NK-92 (cell line): Measurements from ENCODE around the gene TUBGCP6.

Source experiments
- DNase-seq: peaks from one replicate; lab custom pipeline; 2025; ENCODE audit not compliant: unreplicated experiment; lab: John Stamatoyannopoulos, UW

TUBGCP6 gene

GRCh38 chr22:50251477-50252081, 6.8 kb upstream of the TUBGCP6 start:
- DNase-seq, result no peak

- no peak for DNase-seq
These were observed 6.0 kb upstream of the TUBGCP6 start, which contains the start of gene HDAC10 for GRCh38 chr22:50250555-50251476. HDAC10 (minus strand) TSS chr22:50251265; CDS start chr22:50251032, 233 bp downstream.

GRCh38 chr22:50250249-50250554, 5.4 kb upstream of the TUBGCP6 start:
- no peak for DNase-seq

GRCh38 chr22:50249341-50250248, 4.8 kb upstream of the TUBGCP6 start:
- DNase-seq, result no peak

- DNase-seq, result no peak
These were observed 3.6 kb upstream of the TUBGCP6 start for GRCh38 chr22:50248196-50249081.

- DNase-seq, result no peak
These were observed 2.9 kb upstream of the TUBGCP6 start for GRCh38 chr22:50247748-50248147.

GRCh38 chr22:50246242-50247175, 1.7 kb upstream of the TUBGCP6 start:
- DNase-seq, result no peak

GRCh38 chr22:50245214-50246072, 620 bp upstream of the TUBGCP6 start:
- no peak for DNase-seq

GRCh38 chr22:50243685-50244419, 971 bp downstream of the TUBGCP6 start:
- no peak for DNase-seq

GRCh38 chr22:50242406-50242949, 2.3 kb downstream of the TUBGCP6 start:
- no peak for DNase-seq

- DNase-seq, result no peak
These were observed 6.1 kb downstream of the TUBGCP6 start for GRCh38 chr22:50238755-50239154.

- no peak for DNase-seq
These were observed 8.0 kb downstream of the TUBGCP6 start for GRCh38 chr22:50236731-50237409.

GRCh38 chr22:50233223-50233622, 11.6 kb downstream of the TUBGCP6 start:
- no peak for DNase-seq

- no peak for DNase-seq
These were observed 12.2 kb downstream of the TUBGCP6 start for GRCh38 chr22:50232481-50233151.

- no peak for DNase-seq
These were observed 15.5 kb downstream of the TUBGCP6 start for GRCh38 chr22:50229370-50229769.

GRCh38 chr22:50228366-50228765, 16.5 kb downstream of the TUBGCP6 start:
- no peak for DNase-seq
